ENCODE data around the gene SELENOF.
"Not testable (repeated sequence)": the region's sequence is repeated elsewhere in the genome, so short reads cannot be mapped to it uniquely, and the experiment has no call there.

Gene SELENOF

GRCh38 chr1:86858524-86859261 lies 55.2 kb downstream of the SELENOF start:
- DNase-seq (ENCODE audit: low read depth, low spot score) = no peak

- no peak for DNase-seq (ENCODE audit: low read depth, low spot score)
These were observed 57.7 kb downstream of the SELENOF start for GRCh38 chr1:86856196-86856595.

- DNase-seq (ENCODE audit: low read depth, low spot score) = no peak
These were observed 59.6 kb downstream of the SELENOF start for GRCh38 chr1:86854352-86854751.

GRCh38 chr1:86852782-86853408 lies 61.0 kb downstream of the SELENOF start:
- DNase-seq (ENCODE audit: low read depth, low spot score) = no peak

- no peak for DNase-seq (ENCODE audit: low read depth, low spot score)
These were observed 61.6 kb downstream of the SELENOF start for GRCh38 chr1:86852289-86852688.

GRCh38 chr1:86849756-86850155 lies 64.2 kb downstream of the SELENOF start:
- no peak for DNase-seq (ENCODE audit: low read depth, low spot score)

- DNase-seq (ENCODE audit: low read depth, low spot score) = no peak
These were observed 65.3 kb downstream of the SELENOF start for GRCh38 chr1:86848654-86849053.

GRCh38 chr1:86846164-86846647 lies 67.7 kb downstream of the SELENOF start:
- DNase-seq (ENCODE audit: low read depth, low spot score) = no peak

- no peak for DNase-seq (ENCODE audit: low read depth, low spot score)
These were observed 68.4 kb downstream of the SELENOF start for GRCh38 chr1:86845514-86845913.

GRCh38 chr1:86841116-86841515 lies 72.8 kb downstream of the SELENOF start:
- no peak for DNase-seq (ENCODE audit: low read depth, low spot score)

- peak; percentile 84 for DNase-seq (ENCODE audit: low read depth, low spot score)
These were observed 80.3 kb downstream of the SELENOF start for GRCh38 chr1:86833461-86834215.

- no peak for DNase-seq (ENCODE audit: low read depth, low spot score)
These were observed 81.5 kb downstream of the SELENOF start for GRCh38 chr1:86832433-86832832.

- DNase-seq (ENCODE audit: low read depth, low spot score) = no peak
These were observed 84.6 kb downstream of the SELENOF start for GRCh38 chr1:86829321-86829720.

GRCh38 chr1:86828024-86828423 lies 85.9 kb downstream of the SELENOF start:
- no peak for DNase-seq (ENCODE audit: low read depth, low spot score)

- no peak for DNase-seq (ENCODE audit: low read depth, low spot score)
These were observed 87.1 kb downstream of the SELENOF start for GRCh38 chr1:86826856-86827255.

GRCh38 chr1:86825319-86825718 lies 88.6 kb downstream of the SELENOF start:
- DNase-seq (ENCODE audit: low read depth, low spot score) = peak; percentile 6

GRCh38 chr1:86823821-86824500 lies 90.0 kb downstream of the SELENOF start:
- no peak for DNase-seq (ENCODE audit: low read depth, low spot score)

GRCh38 chr1:86823386-86823785 lies 90.5 kb downstream of the SELENOF start:
- DNase-seq (ENCODE audit: low read depth, low spot score) = no peak

- no peak for DNase-seq (ENCODE audit: low read depth, low spot score)
These were observed 91.5 kb downstream of the SELENOF start for GRCh38 chr1:86822459-86822858.

GRCh38 chr1:86821956-86822355 lies 92.0 kb downstream of the SELENOF start:
- DNase-seq (ENCODE audit: low read depth, low spot score) = no peak

GRCh38 chr1:86819970-86820369 lies 94.0 kb downstream of the SELENOF start:
- DNase-seq (ENCODE audit: low read depth, low spot score) = not testable (repeated sequence)
